GM12878 (cell line): ENCODE measurements around the gene DUS1L. TPM values are rescaled to one million over a fixed set of nuclear protein-coding genes. Genes with fewer than 3 reads are reported as not detected.

ENCODE experiments used
- ATAC-seq: fragments of 200-7000 bp; cut with Tn5 transposase; 3 replicates; pipeline ENCODE4 v1.9.1; 2020; ENCODE audit warnings: mild to moderate bottlenecking, moderate library complexity
- BruUV-seq: library from RNA; stranded (reverse); fragments of 400-500 nt; replicated peaks from 2 replicates; lab custom pipeline; 2021; lab: Mats Ljungman, UMichigan
- CTCF ChIA-PET: fragments of 300-600 bp; sonication (Branson Sonifier 250); formaldehyde crosslinking; extraction: SDS; loops from one replicate; lab custom pipeline; 2021; ENCODE audit warnings: inconsistent platforms; lab: Yijun Ruan, JAX
- POLR2A ChIA-PET: fragments of 350-600 bp; formaldehyde crosslinking; extraction: SDS; loops from one replicate; lab custom pipeline; 2021; ENCODE audit warnings: inconsistent platforms; lab: Charles Lee
- RAD21 ChIA-PET: fragments of 300-600 bp; sonication (Branson Sonifier 250); formaldehyde crosslinking; loops from one replicate; lab custom pipeline; 2023; ENCODE audit warnings: antibody characterized with exemption; ENCODE audit not compliant: unreplicated experiment; lab: Charles Lee
- SMC1A ChIA-PET: fragments of 300-600 bp; sonication (Branson Sonifier 250); formaldehyde crosslinking; loops from one replicate; lab custom pipeline; 2023; ENCODE audit not compliant: unreplicated experiment, uncharacterized antibody; lab: Charles Lee
- DNase-seq: peaks from one replicate; pipeline ENCODE4 v3.0.0-alpha.2; 2011; ENCODE audit warnings: low read depth, low spot score
- FAIRE-seq: peaks from 3 replicates; lab custom pipeline; 2011; peaks lifted over from hg19 to GRCh38; lab: Jason Lieb, UNC
- H2AFZ ChIP-seq: 2 replicates; pipeline ENCODE4 v1.6.0; 2011; ENCODE audit warnings: low read depth, low read length, control low read depth; ENCODE audit not compliant: control insufficient read depth
- H3K27ac ChIP-seq: 2 replicates; pipeline ENCODE4 v1.5.1; 2011; ENCODE audit warnings: control low read depth; ENCODE audit not compliant: control insufficient read depth, insufficient read depth
- H3K27me3 ChIP-seq, 2 experiments: replicated peaks in 1 of 2; 2 replicates each; pipeline versions ENCODE4 v1.6.0 to v1.6.1; 2011; ENCODE audit warnings: low read length in 1 of 2; ENCODE audit not compliant: control insufficient read depth in 2 of 2, insufficient read depth in 2 of 2
- H3K36me3 ChIP-seq, 2 experiments: 2 replicates each; pipeline ENCODE4 v1.5.1; 2011; ENCODE audit warnings: low read length in 1 of 2; ENCODE audit not compliant: control insufficient read depth in 2 of 2, insufficient read depth in 2 of 2
- H3K4me1 ChIP-seq: 2 replicates; pipeline ENCODE4 v1.6.1; 2011; ENCODE audit warnings: mild to moderate bottlenecking, low read length, moderate library complexity, mixed read lengths; ENCODE audit not compliant: control insufficient read depth, insufficient read depth
- H3K4me2 ChIP-seq: 2 replicates; pipeline ENCODE4 v1.6.0; 2011; ENCODE audit warnings: control low read depth; ENCODE audit not compliant: control insufficient read depth, insufficient read depth
- H3K4me3 ChIP-seq: fragments of 200-600 bp; sonication (generic); 2 replicates; pipeline ENCODE4 v1.5.1; 2016
- H3K79me2 ChIP-seq: 2 replicates; pipeline ENCODE4 v1.6.0; 2011; ENCODE audit warnings: low read length; ENCODE audit not compliant: control insufficient read depth, insufficient read depth
- H3K9ac ChIP-seq: 2 replicates; pipeline ENCODE4 v1.8.0; 2011; ENCODE audit warnings: low read length, control low read depth, mixed read lengths; ENCODE audit not compliant: control insufficient read depth, insufficient read depth
- H3K9me3 ChIP-seq: replicated peaks from 3 replicates; pipeline ENCODE4 v1.5.1; 2011; ENCODE audit warnings: mild to moderate bottlenecking, low read length; ENCODE audit not compliant: control insufficient read depth, insufficient read depth
- H4K20me1 ChIP-seq: 2 replicates; pipeline ENCODE4 v1.6.0; 2011; ENCODE audit not compliant: control insufficient read depth, insufficient read depth
- BACH1 ChIP-seq: fragments of 450-650 bp; IDR thresholded peaks from 2 replicates; pipeline ENCODE4 v1.6.1; 2017; ENCODE audit warnings: mild to moderate bottlenecking, borderline replicate concordance
- CBX3 ChIP-seq: fragments of 200-600 bp; sonication (generic); IDR thresholded peaks from 2 replicates; pipeline ENCODE4 v1.6.1; 2016; ENCODE audit warnings: low read depth, borderline replicate concordance
- HDGF ChIP-seq: fragments of 450-650 bp; IDR thresholded peaks from 2 replicates; pipeline ENCODE4 v1.6.1; 2016; ENCODE audit warnings: antibody characterized with exemption
- MEF2B ChIP-seq: fragments of 450-650 bp; IDR thresholded peaks from 2 replicates; pipeline ENCODE4 v1.6.1; 2018; ENCODE audit warnings: mild to moderate bottlenecking, moderate library complexity; ENCODE audit not compliant: partially characterized antibody, poor library complexity, severe bottlenecking
- SIX5 ChIP-seq: IDR thresholded peaks from 2 replicates; pipeline ENCODE4 v1.6.1; 2011; ENCODE audit warnings: mild to moderate bottlenecking, low read depth, low read length, moderate library complexity; ENCODE audit not compliant: severe bottlenecking
- ZNF592 ChIP-seq: fragments of 450-650 bp; IDR thresholded peaks from 2 replicates; pipeline ENCODE4 v1.6.1; 2017; ENCODE audit warnings: mild to moderate bottlenecking, moderate library complexity
- WGBS: methylation state at CpG from one replicate; pipeline ENCODE4 v1.1.6; 2016; ENCODE audit warnings: low lambda C conversion rate; ENCODE audit not compliant: insufficient replicate concordance, insufficient coverage; ENCODE audit errors: missing lambda C conversion rate; 5-methylcytosine and 5-hydroxymethylcytosine counted together
- in situ Hi-C: fragments of 300-500 bp; cut with MboI; formaldehyde crosslinking; loops from 9 replicates; pipeline ENCODE4 v1.14.3; 2018; ENCODE audit warnings: mixed read lengths
- intact Hi-C: fragments of 100-400 bp; cut with micrococcal nuclease; formaldehyde crosslinking; loops from one replicate; pipeline ENCODE4 v1.14.2; 2022; ENCODE audit not compliant: unreplicated experiment
- polyA plus RNA-seq, 11 experiments: library from polyadenylated mRNA; depleted of rRNA in 4 of 11; unstranded in 6 of 11; stranded (reverse) in 5 of 11; fragments of >200 nt; fragmentation: Nextera tagmentation in 4 of 11; fragmentation: Illumina TruSeq in 1 of 11; extraction: Ambion mirVana in 4 of 11; extraction: Trizol in 1 of 11; gene quantifications; 1 replicate in 1 of 11; 2 replicates in 10 of 11; pipeline versions ENCODE4 v1.2.1 to v1.2.3, GENCODE V29; 2011 to 2016; ENCODE audit warnings: inconsistent platforms in 2 of 11, missing spikeins in 2 of 11, low read depth in 1 of 11
- total RNA-seq, 4 experiments: library from RNA; depleted of rRNA in 3 of 4; stranded (reverse); fragments of >200 nt in 3 of 4; fragmentation: Illumina TruSeq in 1 of 4; extraction: Trizol in 1 of 4; gene quantifications; 2 replicates each; pipeline versions ENCODE4 v1.2.1 to v1.2.3, GENCODE V29; 2013 to 2021
- TF ChIP-seq, protein P1 (sequence below): IDR thresholded peaks from 2 replicates; pipeline ENCODE4 v1.6.1; 2012; ENCODE audit warnings: low read depth, low read length, improper control_type of control experiment

The DUS1L gene
- total and polyA plus RNA-seq, 10 of the 15 experiments (the other 5 are each of a cell fraction or from before 2014, with no cell fraction given): 6.1 to 157 (median 44.5) TPM

- H3K79me2 ChIP-seq: peaks cover 5% of the 10 kb centered on the region
- no peak for FAIRE-seq
- TF ChIP-seq ZNF592: no peak
- TF ChIP-seq, protein P1, sequence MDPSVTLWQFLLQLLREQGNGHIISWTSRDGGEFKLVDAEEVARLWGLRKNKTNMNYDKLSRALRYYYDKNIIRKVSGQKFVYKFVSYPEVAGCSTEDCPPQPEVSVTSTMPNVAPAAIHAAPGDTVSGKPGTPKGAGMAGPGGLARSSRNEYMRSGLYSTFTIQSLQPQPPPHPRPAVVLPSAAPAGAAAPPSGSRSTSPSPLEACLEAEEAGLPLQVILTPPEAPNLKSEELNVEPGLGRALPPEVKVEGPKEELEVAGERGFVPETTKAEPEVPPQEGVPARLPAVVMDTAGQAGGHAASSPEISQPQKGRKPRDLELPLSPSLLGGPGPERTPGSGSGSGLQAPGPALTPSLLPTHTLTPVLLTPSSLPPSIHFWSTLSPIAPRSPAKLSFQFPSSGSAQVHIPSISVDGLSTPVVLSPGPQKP: no peak
- TF ChIP-seq CBX3: no peak
- no peak for TF ChIP-seq SIX5
- no peak for TF ChIP-seq BACH1
- no peak for TF ChIP-seq MEF2B
- no peak for TF ChIP-seq HDGF
- H3K9ac ChIP-seq: no peak overlapping the region
- H3K4me2 ChIP-seq: no peak overlapping the region
- no TSS peak for BruUV-seq
- DNase-seq: no peak
- RAD21 ChIA-PET: interaction anchor here (1.0 to 1.5 kb wide), 2 partner anchors 12 to 119 kb away, joined by 3 to 4 read pairs; partner anchors contain the start of genes CENPX and LRRC45
- no peaks in the 10 kb centered on the region for H3K9me3 ChIP-seq
- H4K20me1 ChIP-seq: no peaks in the 10 kb centered on the region
- H2AFZ ChIP-seq: no peak overlapping the region
- intact Hi-C loops (loop anchor here (5.0 kb wide), 1 partner anchor 62 kb away; the partner anchor contains the start of gene FASN), in situ Hi-C loops (loop anchor here (5.0 kb wide), 1 partner anchor 122 kb away; no protein-coding TSS in a partner anchor)
- no peak overlapping the region for H3K4me3 ChIP-seq
- H3K27me3 ChIP-seq: no peaks in the 10 kb centered on the region
- POLR2A ChIA-PET: interaction anchor here (0.7 kb wide), 1 partner anchor 68 kb away, joined by 3 read pairs; no protein-coding TSS in a partner anchor
- 81% methylated on average over 8 of the region's 8 CpGs for WGBS
- no peaks in the 10 kb centered on the region; a peak in 2 of 4 replicates for H3K36me3 ChIP-seq
- no peak overlapping the region for H3K27ac ChIP-seq
- CTCF ChIA-PET: interaction anchor here (0.8 to 1.4 kb wide), 4 partner anchors 12 to 63 kb away, joined by 3 to 4 read pairs (median 4); partner anchors contain the start of genes FASN and LRRC45
- no peak for ATAC-seq
- peaks cover 10% of the 10 kb centered on the region for H3K4me1 ChIP-seq
- SMC1A ChIA-PET: interaction anchor here (0.6 to 1.0 kb wide), 2 partner anchors 119 to 1784 kb away, joined by 3 read pairs; no protein-coding TSS in a partner anchor
Observed at GRCh38 chr17:82035488-82035887, 30.1 kb downstream of the DUS1L start.
